HepG2 (cell line): ENCODE measurements around the gene HOXA4. TPM values are rescaled to one million over a fixed set of nuclear protein-coding genes. Genes with fewer than 3 reads are reported as not detected.

Experiments
- ATAC-seq: fragments of 200-7000 bp; cut with Tn5 transposase; 3 replicates; pipeline ENCODE4 v1.9.1; 2020; ENCODE audit warnings: mild to moderate bottlenecking, moderate library complexity
- BruUV-seq: library from RNA; stranded (reverse); fragments of 400-500 nt; replicated peaks from 2 replicates; lab custom pipeline; 2021; lab: Mats Ljungman, UMichigan
- CTCF ChIA-PET: fragments of 300-600 bp; formaldehyde crosslinking; extraction: SDS; loops from one replicate; lab custom pipeline; 2021; ENCODE audit warnings: low total read pairs, inconsistent platforms, low intra/inter-chr PET ratio; lab: Yijun Ruan, JAX
- POLR2A ChIA-PET: fragments of 350-600 bp; sonication (Branson Sonifier 250); formaldehyde crosslinking; loops from one replicate; lab custom pipeline; 2020; ENCODE audit warnings: antibody characterized with exemption, inconsistent platforms; lab: Yijun Ruan, JAX
- DNase-seq: peaks from one replicate; pipeline ENCODE4 v3.0.0-alpha.2; 2015; ENCODE audit warnings: low spot score
- FAIRE-seq: peaks from 3 replicates; lab custom pipeline; 2011; peaks lifted over from hg19 to GRCh38; lab: Jason Lieb, UNC
- H2AFZ ChIP-seq: one replicate; pipeline ENCODE4 v1.6.1; 2011; ENCODE audit warnings: low read length, inconsistent platforms
- H3K27ac ChIP-seq: fragments of 300-600 bp; 3 replicates; pipeline ENCODE4 v1.8.0; 2011; ENCODE audit warnings: mixed run types, mild to moderate bottlenecking, mixed read lengths, low read length, inconsistent platforms; ENCODE audit not compliant: insufficient read depth; ENCODE audit errors: extremely low read length
- H3K27me3 ChIP-seq, 2 experiments: fragments of 200-600 bp in 1 of 2; 2 replicates in 1 of 2; 3 replicates in 1 of 2; pipeline versions ENCODE4 v1.6.0 to v1.8.0; 2011; ENCODE audit warnings: low read length in 2 of 2, mild to moderate bottlenecking in 2 of 2, moderate library complexity in 2 of 2, inconsistent platforms in 1 of 2; ENCODE audit not compliant: insufficient read depth in 2 of 2, control insufficient read depth in 1 of 2
- H3K36me3 ChIP-seq, 2 experiments: fragments of 200-600 bp in 1 of 2; replicated peaks in 1 of 2; 2 replicates in 1 of 2; 3 replicates in 1 of 2; pipeline versions ENCODE4 v1.5.1 to v1.8.0; 2011; ENCODE audit warnings: low read length in 2 of 2, inconsistent platforms in 1 of 2; ENCODE audit not compliant: insufficient read depth in 2 of 2, control insufficient read depth in 1 of 2
- H3K4me1 ChIP-seq: 2 replicates; pipeline ENCODE4 v1.5.1; 2012; ENCODE audit warnings: low read length, inconsistent platforms; ENCODE audit not compliant: insufficient read depth
- H3K4me2 ChIP-seq: 2 replicates; pipeline ENCODE4 v1.6.0; 2011; ENCODE audit warnings: low read depth, low read length, inconsistent platforms
- H3K4me3 ChIP-seq, 3 experiments: fragments of 200-600 bp in 1 of 3; sonication (generic), shearing (Covaris generic) in 1 of 3; replicated peaks in 1 of 3; 2 replicates each; pipeline ENCODE4 v1.5.1; 2011 to 2016; ENCODE audit warnings: low read length in 3 of 3, inconsistent platforms in 2 of 3, low read depth in 2 of 3, mild to moderate bottlenecking in 2 of 3, control low read depth in 1 of 3, mixed read lengths in 1 of 3; ENCODE audit not compliant: insufficient read depth in 1 of 3
- H3K79me2 ChIP-seq: one replicate; pipeline ENCODE4 v1.6.1; 2011; ENCODE audit warnings: low read length, inconsistent platforms; ENCODE audit not compliant: insufficient read depth
- H3K9ac ChIP-seq: 2 replicates; pipeline ENCODE4 v1.6.0; 2011; ENCODE audit warnings: mild to moderate bottlenecking, low read depth, low read length, inconsistent platforms; ENCODE audit not compliant: insufficient read depth
- H3K9me3 ChIP-seq: 2 replicates; pipeline ENCODE4 v1.5.1; 2012; ENCODE audit warnings: mild to moderate bottlenecking, low read length
- H4K20me1 ChIP-seq: 2 replicates; pipeline ENCODE4 v1.6.0; 2011; ENCODE audit warnings: inconsistent platforms, mild to moderate bottlenecking, low read length, moderate library complexity; ENCODE audit not compliant: insufficient read depth
- ARID2 ChIP-seq: sonication (generic); formaldehyde crosslinking; IDR thresholded peaks from 2 replicates; pipeline ENCODE4 v1.8.1; 2022; ENCODE audit warnings: mild to moderate bottlenecking, missing genetic modification reagents, borderline replicate concordance
- ARNT2 ChIP-seq: sonication (generic); formaldehyde crosslinking; IDR thresholded peaks from 2 replicates; pipeline ENCODE4 v1.8.0; 2022; ENCODE audit warnings: mild to moderate bottlenecking, low read depth, missing genetic modification reagents, moderate library complexity
- KLF15 ChIP-seq: sonication (generic); formaldehyde crosslinking; IDR thresholded peaks from 2 replicates; pipeline ENCODE4 v1.8.1; 2023; ENCODE audit warnings: borderline replicate concordance, mild to moderate bottlenecking, inconsistent platforms, missing genetic modification reagents, mixed read lengths
- MXI1 ChIP-seq: IDR thresholded peaks from 3 replicates; pipeline ENCODE4 v1.6.1; 2012; ENCODE audit warnings: low read depth, low read length, inconsistent platforms, borderline replicate concordance
- NFKB2 ChIP-seq: sonication (generic); formaldehyde crosslinking; IDR thresholded peaks from 2 replicates; pipeline ENCODE4 v1.4.0; 2020; ENCODE audit warnings: missing genetic modification reagents, borderline replicate concordance
- NFYB ChIP-seq: sonication (generic); formaldehyde crosslinking; IDR thresholded peaks from 2 replicates; pipeline ENCODE4 v1.4.0; 2020; ENCODE audit warnings: missing genetic modification reagents
- TIGD3 ChIP-seq: sonication (generic); formaldehyde crosslinking; IDR thresholded peaks from 2 replicates; pipeline ENCODE4 v1.5.1; 2020; ENCODE audit warnings: mild to moderate bottlenecking, missing genetic modification reagents, borderline replicate concordance
- ZNF17 ChIP-seq: sonication (generic); formaldehyde crosslinking; IDR thresholded peaks from 2 replicates; pipeline ENCODE4 v1.5.0; 2020; ENCODE audit warnings: mild to moderate bottlenecking, missing genetic modification reagents
- ZNF468 ChIP-seq: sonication (generic); formaldehyde crosslinking; IDR thresholded peaks from 2 replicates; pipeline ENCODE4 v1.8.0; 2022; ENCODE audit warnings: mild to moderate bottlenecking, moderate library complexity, missing genetic modification reagents
- ZNF709 ChIP-seq: sonication (generic); formaldehyde crosslinking; IDR thresholded peaks from 2 replicates; pipeline ENCODE4 v1.5.0; 2020; ENCODE audit warnings: mild to moderate bottlenecking, missing genetic modification reagents
- WGBS: methylation state at CpG from one replicate; pipeline ENCODE4 v1.1.6; 2017; ENCODE audit warnings: low lambda C conversion rate; 5-methylcytosine and 5-hydroxymethylcytosine counted together
- in situ Hi-C: cut with HindIII; loops from 2 replicates; pipeline ENCODE4 v1.10.0; 2017; ENCODE audit warnings: low pct_unique_long_range_greater_than_20kb; ENCODE audit not compliant: extremely low pct_ligation_motif_present
- intact Hi-C: fragments of 100-400 bp; cut with micrococcal nuclease; formaldehyde crosslinking; loops from one replicate; pipeline ENCODE4 v1.10.0; 2022; ENCODE audit not compliant: unreplicated experiment
- polyA plus RNA-seq, 8 experiments: library from polyadenylated mRNA; depleted of rRNA in 3 of 8; stranded (reverse) in 7 of 8; unstranded in 1 of 8; fragments of >200 nt; fragmentation: Illumina TruSeq in 4 of 8; extraction: Trizol in 4 of 8; gene quantifications; 2 replicates each; pipeline versions ENCODE4 v1.2.1 to v1.2.3, GENCODE V29; 2011 to 2016; ENCODE audit warnings: low read depth in 4 of 8, missing spikeins in 1 of 8, mixed read lengths in 1 of 8; ENCODE audit not compliant: insufficient read depth in 1 of 8
- total RNA-seq, 5 experiments: library from RNA; depleted of rRNA; stranded (reverse); fragments of >200 nt; fragmentation: Illumina TruSeq; extraction: Trizol; gene quantifications; 2 replicates each; pipeline ENCODE4 v1.2.3, GENCODE V29; 2016; ENCODE audit warnings: low read depth in 1 of 5
- TF ChIP-seq, protein P1 (sequence below): sonication (generic); formaldehyde crosslinking; IDR thresholded peaks from 2 replicates; pipeline ENCODE4 v1.5.0; 2020; ENCODE audit warnings: missing genetic modification reagents, mild to moderate bottlenecking, borderline replicate concordance

HOXA4 gene
- total and polyA plus RNA-seq, 2 of the 13 experiments (the other 11 are each of a cell fraction or from before 2014, with no cell fraction given) = 2.4 to 5.4 TPM

DNA sequence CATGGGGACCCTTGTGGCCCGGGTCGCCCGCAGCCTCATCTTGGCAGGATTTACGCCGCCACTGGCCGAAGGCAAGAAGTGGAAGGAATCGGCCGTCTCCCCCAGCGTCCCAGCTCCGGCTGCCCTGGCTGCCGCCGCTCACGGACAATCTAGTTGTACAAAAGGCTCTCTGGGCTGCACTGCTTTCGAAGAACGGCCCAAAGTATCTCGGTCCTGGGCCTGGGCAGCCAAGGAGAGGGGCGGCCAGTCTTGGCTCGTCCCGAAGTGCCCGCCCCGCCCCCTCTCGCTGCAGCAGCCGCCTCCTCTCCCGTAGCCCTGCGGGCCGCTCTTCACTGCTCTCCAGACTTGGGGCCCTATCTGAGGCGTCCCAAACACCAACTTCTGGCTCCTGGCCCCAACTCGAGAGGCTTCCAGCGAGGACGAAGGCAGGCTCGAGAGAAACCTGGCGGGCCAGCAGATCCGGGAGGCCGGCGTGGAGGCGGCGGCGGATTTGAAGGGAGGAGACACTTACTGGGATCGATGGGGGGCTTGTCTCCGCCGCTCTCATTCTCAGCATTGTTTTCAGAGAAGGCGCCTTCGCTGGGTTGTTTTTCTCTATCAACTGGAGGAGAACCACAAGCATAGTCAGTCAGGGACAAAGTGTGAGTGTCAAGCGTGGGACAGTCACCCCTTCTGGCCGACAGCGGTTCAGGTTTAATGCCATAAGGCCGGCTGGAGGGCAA lies 34.0 kb upstream of the HOXA4 start (continued):
- TF ChIP-seq ZNF709 = no peak
- no peak for TF ChIP-seq ARNT2
- TF ChIP-seq TIGD3 = no peak
- no peak for TF ChIP-seq ARID2 (CRISPR knock-in tag)
- no peak for TF ChIP-seq ZNF17 (CRISPR knock-in tag)

GRCh38 chr7:27164045-27164366 lies 33.4 kb upstream of the HOXA4 start:
- DNase-seq = no peak
- no peaks in the 10 kb centered on the region for H4K20me1 ChIP-seq
- POLR2A ChIA-PET = no interaction called here
- in situ Hi-C loops (loop anchor here (25.0 kb wide), 1 partner anchor 1077 kb away; no protein-coding TSS in a partner anchor), intact Hi-C loops (loop anchor here (5.0 kb wide), 1 partner anchor 482 kb away; no protein-coding TSS in a partner anchor)
- H3K9me3 ChIP-seq = no peaks in the 10 kb centered on the region
- TF ChIP-seq, protein P1, sequence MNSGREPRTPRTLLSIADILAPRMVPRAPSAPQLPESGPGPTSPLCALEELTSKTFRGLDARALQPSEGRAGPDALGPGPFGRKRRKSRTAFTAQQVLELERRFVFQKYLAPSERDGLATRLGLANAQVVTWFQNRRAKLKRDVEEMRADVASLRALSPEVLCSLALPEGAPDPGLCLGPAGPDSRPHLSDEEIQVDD (CRISPR knock-in tag) = no peak
- TF ChIP-seq NFKB2 (CRISPR knock-in tag) (peak; percentile 21; the same call in 1 of the 2 replicates), NFYB (CRISPR knock-in tag) (no peak), KLF15 (CRISPR knock-in tag) (no peak), MXI1 (no peak), ZNF468 (CRISPR knock-in tag) (no peak)
- H3K79me2 ChIP-seq = no peaks in the 10 kb centered on the region
- no TSS peak for BruUV-seq
- CTCF ChIA-PET = no interaction called here
- H2AFZ ChIP-seq = no peak overlapping the region
- 45% methylated on average over 12 of the region's 12 CpGs for WGBS
- H3K4me1 ChIP-seq = 0 out of 2 replicates have a peak, but pooled peaks cover 4% of the 10 kb centered on the region
- no peak for FAIRE-seq
- peaks cover 2 to 42% of the 10 kb centered on the region in 2 experiments for H3K27me3 ChIP-seq
- H3K4me3 ChIP-seq = peak overlapping the region in 1 of 3 experiments; percentile 63; a peak in 3 of 6 replicates
- H3K27ac ChIP-seq = no peak overlapping the region
- H3K9ac ChIP-seq = no peak overlapping the region
- peak overlapping the region; percentile 55; the same call in 1 of the 2 replicates for H3K4me2 ChIP-seq
- H3K36me3 ChIP-seq = no peaks in the 10 kb centered on the region
- ATAC-seq = no peak
